Activated CD4-positive, alpha-beta memory T cell treated with anti-CD3 and anti-CD28 coated beads, Interleukin-2, amount 10 ng/mL, durations not matched to agents 7 days and 5 days (primary cell): Measurements from ENCODE around the gene ERC2. TPM values are rescaled to one million over a fixed set of nuclear protein-coding genes. Genes with fewer than 3 reads are reported as not detected.

Experiments used
- CTCF ChIA-PET: fragments of 350-600 bp; sonication (Branson Sonifier 250); formaldehyde crosslinking; loops from one replicate; lab custom pipeline; 2021; ENCODE audit warnings: antibody characterized with exemption, inconsistent platforms; lab: Charles Lee
- POLR2A ChIA-PET: fragments of 350-600 bp; sonication (Branson Sonifier 250); formaldehyde crosslinking; loops from one replicate; lab custom pipeline; 2021; ENCODE audit warnings: antibody characterized with exemption; lab: Charles Lee
- DNase-seq: peaks from one replicate; pipeline ENCODE4 v3.0.0-alpha.2; 2020
- H3K27ac Mint-ChIP-seq: one replicate; pipeline ENCODE4 v1.8.0; 2021; ENCODE audit warnings: mild to moderate bottlenecking, mixed read lengths
- H3K27me3 Mint-ChIP-seq: one replicate; pipeline ENCODE4 v1.8.0; 2021; ENCODE audit warnings: mixed read lengths
- H3K36me3 Mint-ChIP-seq: one replicate; pipeline ENCODE4 v1.8.0; 2021; ENCODE audit warnings: low read depth, mixed read lengths
- H3K4me1 Mint-ChIP-seq: one replicate; pipeline ENCODE4 v1.8.0; 2021; ENCODE audit warnings: mixed read lengths
- H3K4me3 Mint-ChIP-seq: one replicate; pipeline ENCODE4 v1.8.0; 2021; ENCODE audit warnings: mild to moderate bottlenecking, mixed read lengths
- H3K9me3 Mint-ChIP-seq: one replicate; pipeline ENCODE4 v1.8.0; 2021; ENCODE audit warnings: mixed read lengths
- total RNA-seq, 2 experiments: library from RNA; stranded (reverse); gene quantifications; one replicate each; pipeline ENCODE4 v1.2.3, GENCODE V29; 2021

Gene ERC2
- total RNA-seq, 2 experiments from 2014 or later = not detected

- Mint-ChIP-seq H3K9me3 (no peaks in the 10 kb centered on the region), H3K27ac (no peak overlapping the region), H3K27me3 (no peaks in the 10 kb centered on the region), H3K36me3 (no peaks in the 10 kb centered on the region), H3K4me3 (no peak overlapping the region), H3K4me1 (no peaks in the 10 kb centered on the region)
- no peak for DNase-seq
- ChIA-PET CTCF (no interaction called here), POLR2A (no interaction called here)
Measured at GRCh38 chr3:55880357-55880756, 587.9 kb downstream of the ERC2 start.

DNA sequence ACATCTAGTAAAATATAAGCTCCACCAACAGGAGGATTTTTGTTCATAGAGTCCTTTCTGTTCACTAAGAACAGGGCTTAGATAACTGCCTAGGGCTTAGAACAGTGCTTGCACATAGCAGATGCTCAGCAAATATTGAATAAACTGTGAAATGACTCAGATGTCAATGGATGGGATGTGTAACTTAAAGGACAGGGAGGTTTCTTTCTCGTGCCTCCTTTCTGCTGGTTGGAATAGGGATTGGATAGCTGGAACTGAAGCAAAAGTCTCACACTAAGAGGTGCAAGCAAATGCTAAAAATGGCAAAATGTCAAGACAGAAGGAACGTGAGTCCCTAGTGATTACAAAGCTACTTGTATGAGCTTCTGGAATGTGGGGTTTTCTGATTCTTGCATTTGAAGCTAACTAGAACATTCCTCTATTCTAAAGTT lies 588.4 kb downstream of the ERC2 start:
- Mint-ChIP-seq H3K27ac (no peak overlapping the region), H3K9me3 (no peaks in the 10 kb centered on the region), H3K4me3 (no peak overlapping the region), H3K27me3 (no peaks in the 10 kb centered on the region), H3K36me3 (no peaks in the 10 kb centered on the region), H3K4me1 (no peaks in the 10 kb centered on the region)
- CTCF ChIA-PET = no interaction called here
- POLR2A ChIA-PET = no interaction called here
- no peak for DNase-seq

DNA sequence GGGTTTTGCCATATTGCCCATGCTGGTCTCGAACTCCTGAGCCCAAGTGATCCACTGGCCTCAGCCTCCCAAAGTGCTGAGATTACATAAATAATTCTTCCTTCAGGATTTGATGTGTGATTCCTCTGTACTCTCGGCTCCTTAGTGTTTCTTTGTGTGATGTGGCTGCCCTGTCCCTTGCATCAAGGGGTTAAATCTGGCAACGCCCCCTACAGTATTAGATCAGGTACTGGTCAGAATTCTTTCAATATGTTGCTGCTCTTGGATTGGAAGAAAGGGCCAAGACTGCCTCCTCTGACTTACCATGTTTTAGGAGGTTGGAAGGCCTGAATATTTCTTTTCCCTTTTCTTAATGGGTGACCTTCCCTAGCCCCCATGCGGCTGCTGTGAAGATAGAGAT lies 590.6 kb downstream of the ERC2 start:
- DNase-seq = no peak
- ChIA-PET CTCF (no interaction called here), POLR2A (no interaction called here)
- peaks cover 3% of the 10 kb centered on the region for H3K9me3 Mint-ChIP-seq
- H3K4me3 Mint-ChIP-seq = no peak overlapping the region
- H3K36me3 Mint-ChIP-seq = no peaks in the 10 kb centered on the region
- H3K4me1 Mint-ChIP-seq = no peaks in the 10 kb centered on the region
- H3K27ac Mint-ChIP-seq = no peak overlapping the region
- no peaks in the 10 kb centered on the region for H3K27me3 Mint-ChIP-seq

GRCh38 chr3:55876560-55876959 lies 591.7 kb downstream of the ERC2 start:
- H3K4me3 Mint-ChIP-seq = no peak overlapping the region
- ChIA-PET CTCF (no interaction called here), POLR2A (no interaction called here)
- H3K27ac Mint-ChIP-seq = no peak overlapping the region
- no peaks in the 10 kb centered on the region for H3K27me3 Mint-ChIP-seq
- no peaks in the 10 kb centered on the region for H3K4me1 Mint-ChIP-seq
- DNase-seq = no peak
- peaks cover 3% of the 10 kb centered on the region for H3K9me3 Mint-ChIP-seq
- H3K36me3 Mint-ChIP-seq = no peaks in the 10 kb centered on the region

DNA sequence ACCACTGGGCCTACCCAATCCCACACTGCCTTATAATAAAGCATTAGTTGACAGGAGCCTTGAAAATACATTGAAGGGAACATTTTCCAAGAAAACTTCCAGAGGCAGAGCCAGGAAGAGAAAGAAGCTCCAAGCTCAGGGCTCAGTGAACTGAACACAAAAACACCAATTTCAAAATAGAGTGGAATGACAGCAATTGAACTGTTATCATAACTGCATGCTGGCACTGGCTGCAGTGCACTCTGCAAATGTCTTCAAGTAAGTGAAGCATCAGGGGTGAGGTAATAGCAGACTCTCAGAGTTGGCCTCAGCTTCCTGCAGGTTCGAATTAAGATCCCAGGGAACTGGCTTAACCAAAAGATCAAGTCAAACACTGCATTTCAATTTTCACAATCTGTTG lies 593.2 kb downstream of the ERC2 start:
- no peak for DNase-seq
- Mint-ChIP-seq H3K27ac (no peak overlapping the region), H3K36me3 (no peaks in the 10 kb centered on the region), H3K9me3 (peaks cover 3% of the 10 kb centered on the region), H3K27me3 (no peaks in the 10 kb centered on the region), H3K4me1 (no peaks in the 10 kb centered on the region), H3K4me3 (no peak overlapping the region)
- ChIA-PET POLR2A (no interaction called here), CTCF (no interaction called here)

DNA sequence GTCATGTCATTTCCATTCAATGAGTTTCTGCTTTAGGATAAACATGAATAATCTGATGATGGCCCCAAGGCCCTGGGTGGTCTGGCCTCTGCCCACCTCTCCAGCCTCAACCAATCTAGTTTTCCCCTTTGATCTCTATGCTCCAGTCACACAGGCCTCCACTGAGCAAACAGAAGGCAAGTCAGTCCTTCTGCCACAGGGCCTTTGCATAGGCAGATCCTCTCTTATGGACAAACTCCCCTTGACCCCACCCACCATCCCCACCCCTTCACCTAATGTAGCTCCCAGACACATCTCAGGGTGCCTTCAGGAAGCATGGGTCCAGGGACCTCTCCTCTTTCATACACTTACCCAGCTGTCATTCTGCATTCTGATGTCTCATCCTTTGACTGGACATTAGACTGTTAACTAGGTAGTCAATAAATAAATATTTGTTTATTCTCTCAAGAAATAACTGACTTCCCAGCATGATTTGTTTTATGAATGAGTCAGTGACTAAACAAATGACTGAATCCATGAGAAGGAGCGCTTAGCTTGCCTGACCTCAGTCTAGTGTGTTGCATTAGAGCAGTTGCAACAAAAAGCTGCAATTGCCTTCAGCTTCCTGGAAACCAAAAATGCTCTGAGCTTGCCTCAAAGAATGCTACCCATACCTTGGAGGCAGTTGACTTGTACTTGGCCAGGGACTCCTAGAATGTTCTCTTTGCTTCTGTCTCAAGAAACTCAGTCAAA lies 594.6 kb downstream of the ERC2 start:
- POLR2A ChIA-PET = no interaction called here
- Mint-ChIP-seq H3K36me3 (no peaks in the 10 kb centered on the region), H3K4me1 (no peaks in the 10 kb centered on the region), H3K9me3 (peaks cover 3% of the 10 kb centered on the region), H3K4me3 (no peak overlapping the region), H3K27me3 (no peaks in the 10 kb centered on the region), H3K27ac (no peak overlapping the region)
- no peak for DNase-seq
- CTCF ChIA-PET = no interaction called here

- Mint-ChIP-seq H3K27me3 (no peaks in the 10 kb centered on the region), H3K27ac (no peak overlapping the region), H3K9me3 (peaks cover 3% of the 10 kb centered on the region), H3K36me3 (no peaks in the 10 kb centered on the region), H3K4me1 (no peaks in the 10 kb centered on the region), H3K4me3 (no peak overlapping the region)
- no peak for DNase-seq
- CTCF ChIA-PET = no interaction called here
- POLR2A ChIA-PET = no interaction called here
Measured at GRCh38 chr3:55870594-55870993, 597.7 kb downstream of the ERC2 start.

- Mint-ChIP-seq H3K4me3 (no peak overlapping the region), H3K27me3 (no peaks in the 10 kb centered on the region), H3K36me3 (no peaks in the 10 kb centered on the region), H3K27ac (no peak overlapping the region), H3K9me3 (no peaks in the 10 kb centered on the region), H3K4me1 (no peaks in the 10 kb centered on the region)
- ChIA-PET CTCF (interaction anchor here (1.0 kb wide), 1 partner anchor 9 kb away, joined by 3 read pairs; no protein-coding TSS in a partner anchor), POLR2A (no interaction called here)
- no peak for DNase-seq
Measured at GRCh38 chr3:55868347-55868746, 599.9 kb downstream of the ERC2 start.

- Mint-ChIP-seq H3K36me3 (no peaks in the 10 kb centered on the region), H3K4me1 (no peaks in the 10 kb centered on the region), H3K4me3 (no peak overlapping the region), H3K27me3 (no peaks in the 10 kb centered on the region), H3K27ac (no peak overlapping the region), H3K9me3 (no peaks in the 10 kb centered on the region)
- no peak for DNase-seq
- ChIA-PET POLR2A (no interaction called here), CTCF (no interaction called here)
Measured at GRCh38 chr3:55863028-55863427, 605.2 kb downstream of the ERC2 start.

DNA sequence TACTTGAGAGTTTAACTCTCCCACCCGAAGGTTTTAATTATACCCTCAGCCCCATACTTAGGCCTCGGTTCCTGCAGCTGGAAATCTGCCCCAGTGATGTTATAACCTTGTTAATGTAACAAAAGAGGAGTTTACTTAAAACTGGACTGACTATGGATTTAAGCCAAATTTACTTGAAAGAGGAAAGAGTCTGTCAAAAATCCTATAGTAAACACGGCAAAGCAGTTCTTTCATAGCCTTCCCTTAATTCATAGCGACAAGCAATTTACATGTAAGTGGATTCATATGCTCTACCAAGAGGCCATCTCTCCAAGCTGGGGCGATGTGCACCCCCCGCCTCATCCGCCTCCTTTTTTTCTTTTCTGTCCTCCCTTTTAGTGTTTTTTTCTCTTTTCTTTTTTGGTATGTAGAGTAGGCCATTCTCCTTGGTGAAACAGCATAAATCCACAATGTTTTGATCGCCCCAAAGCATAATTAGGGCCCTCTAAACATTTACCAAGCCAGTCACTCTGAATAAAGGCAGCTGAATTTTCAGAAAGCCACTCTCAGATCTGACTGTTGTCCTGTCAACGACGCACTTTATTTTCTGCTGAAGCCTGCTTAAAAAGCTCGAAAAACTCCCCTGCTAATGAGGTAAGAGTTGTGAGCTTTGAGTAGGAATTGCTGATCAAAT lies 608.1 kb downstream of the ERC2 start:
- Mint-ChIP-seq H3K27me3 (no peaks in the 10 kb centered on the region), H3K4me1 (no peaks in the 10 kb centered on the region), H3K27ac (no peak overlapping the region), H3K4me3 (no peak overlapping the region), H3K9me3 (no peaks in the 10 kb centered on the region), H3K36me3 (no peaks in the 10 kb centered on the region)
- DNase-seq = no peak
- ChIA-PET CTCF (no interaction called here), POLR2A (no interaction called here)

- H3K27ac Mint-ChIP-seq = no peak overlapping the region
- no peaks in the 10 kb centered on the region for H3K4me1 Mint-ChIP-seq
- POLR2A ChIA-PET = no interaction called here
- H3K9me3 Mint-ChIP-seq = no peaks in the 10 kb centered on the region
- CTCF ChIA-PET = interaction anchor here (1.0 kb wide), 1 partner anchor 8 kb away, joined by 3 read pairs; no protein-coding TSS in a partner anchor
- H3K27me3 Mint-ChIP-seq = no peaks in the 10 kb centered on the region
- H3K4me3 Mint-ChIP-seq = no peak overlapping the region
- H3K36me3 Mint-ChIP-seq = no peaks in the 10 kb centered on the region
- DNase-seq = no peak
Measured at GRCh38 chr3:55859305-55859704, 609.0 kb downstream of the ERC2 start.

DNA sequence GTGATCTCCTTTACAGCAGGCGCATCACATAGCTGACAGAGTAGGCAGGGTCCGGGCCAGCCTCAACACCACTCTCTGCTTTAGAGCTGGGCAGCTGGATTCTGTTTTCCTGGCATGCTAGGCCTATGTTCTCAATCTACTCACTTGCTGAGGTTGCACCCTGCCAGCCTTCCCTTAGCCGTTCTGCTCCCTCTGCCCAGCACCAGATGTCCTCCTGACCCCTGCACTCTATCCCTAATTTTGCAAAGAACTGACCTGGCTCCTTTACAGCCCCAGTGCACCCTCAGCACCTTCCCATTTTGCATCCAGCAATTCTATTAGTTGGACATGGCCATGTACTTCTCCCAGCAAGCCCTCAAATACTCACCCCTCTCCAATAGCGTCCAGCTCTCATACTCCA lies 609.5 kb downstream of the ERC2 start:
- no peak for DNase-seq
- Mint-ChIP-seq H3K4me1 (no peaks in the 10 kb centered on the region), H3K27ac (no peak overlapping the region), H3K36me3 (no peaks in the 10 kb centered on the region), H3K9me3 (no peaks in the 10 kb centered on the region), H3K27me3 (no peaks in the 10 kb centered on the region), H3K4me3 (no peak overlapping the region)
- POLR2A ChIA-PET = no interaction called here
- CTCF ChIA-PET = interaction anchor here (1.0 kb wide), 1 partner anchor 9 kb away, joined by 3 read pairs; no protein-coding TSS in a partner anchor

- DNase-seq = no peak
- Mint-ChIP-seq H3K9me3 (peaks cover 2% of the 10 kb centered on the region), H3K27ac (no peak overlapping the region), H3K27me3 (no peaks in the 10 kb centered on the region), H3K36me3 (no peaks in the 10 kb centered on the region), H3K4me3 (no peak overlapping the region), H3K4me1 (no peaks in the 10 kb centered on the region)
- ChIA-PET CTCF (no interaction called here), POLR2A (no interaction called here)
Measured at GRCh38 chr3:55858302-55858701, 610.0 kb downstream of the ERC2 start.

- H3K27me3 Mint-ChIP-seq = no peaks in the 10 kb centered on the region
- no peaks in the 10 kb centered on the region for H3K4me1 Mint-ChIP-seq
- no peak overlapping the region for H3K4me3 Mint-ChIP-seq
- H3K27ac Mint-ChIP-seq = no peak overlapping the region
- no peak for DNase-seq
- no peaks in the 10 kb centered on the region for H3K36me3 Mint-ChIP-seq
- H3K9me3 Mint-ChIP-seq = peaks cover 2% of the 10 kb centered on the region
- ChIA-PET CTCF (no interaction called here), POLR2A (no interaction called here)
Measured at GRCh38 chr3:55857633-55858032, 610.6 kb downstream of the ERC2 start.
